ENCODE measurements around the gene UBE2O.

Gene UBE2O

GRCh38 chr17:76379646-76380376 is 73.1 kb downstream of the UBE2O start:
- Histone ChIP-seq H2AFZ (ENCODE audit: low read depth, low read length) (no peak overlapping the region), H4K20me1 (ENCODE audit: insufficient read depth, low read length) (no peaks in the 10 kb centered on the region), H3K9me3 (ENCODE audit: insufficient read depth, low read length) (no peaks in the 10 kb centered on the region), H3K9ac (ENCODE audit: low read length) (no peak overlapping the region), H3K79me2 (ENCODE audit: low read length) (no peaks in the 10 kb centered on the region), H3K4me3 (ENCODE audit: low read length) (no peak overlapping the region), H3K36me3 (replicated peaks; ENCODE audit: low read depth, low read length) (no peaks in the 10 kb centered on the region), H3K27me3 (ENCODE audit: low read depth, low read length) (no peaks in the 10 kb centered on the region), H3K4me2 (ENCODE audit: low read length) (no peak overlapping the region), H3K4me1 (ENCODE audit: low read length) (no peaks in the 10 kb centered on the region), H3K27ac (ENCODE audit: low read length) (no peak overlapping the region)
- TF ChIP-seq CTCF (IDR thresholded peaks at IDR 0.05; ENCODE audit: low read depth, low read length): no peak
- TF ChIP-seq EZH2phosphoT487 (IDR thresholded peaks at IDR 0.05; ENCODE audit: low read depth): no peak

- no peaks in the 10 kb centered on the region for H3K36me3 ChIP-seq (replicated peaks; ENCODE audit: low read depth, low read length)
- H3K4me1 ChIP-seq (ENCODE audit: low read length): no peaks in the 10 kb centered on the region
- H3K9me3 ChIP-seq (ENCODE audit: insufficient read depth, low read length): no peaks in the 10 kb centered on the region
- H3K4me2 ChIP-seq (ENCODE audit: low read length): no peak overlapping the region
- no peaks in the 10 kb centered on the region for H3K27me3 ChIP-seq (ENCODE audit: low read depth, low read length)
- no peak overlapping the region for H2AFZ ChIP-seq (ENCODE audit: low read depth, low read length)
- no peaks in the 10 kb centered on the region for H4K20me1 ChIP-seq (ENCODE audit: insufficient read depth, low read length)
- H3K4me3 ChIP-seq (ENCODE audit: low read length): no peak overlapping the region
- TF ChIP-seq CTCF (IDR thresholded peaks at IDR 0.05; ENCODE audit: low read depth, low read length) (no peak), EZH2phosphoT487 (IDR thresholded peaks at IDR 0.05; ENCODE audit: low read depth) (no peak)
- H3K79me2 ChIP-seq (ENCODE audit: low read length): no peaks in the 10 kb centered on the region
- no peak overlapping the region for H3K9ac ChIP-seq (ENCODE audit: low read length)
- H3K27ac ChIP-seq (ENCODE audit: low read length): no peak overlapping the region
Observed at GRCh38 chr17:76379275-76379641, 73.7 kb downstream of the UBE2O start.

GRCh38 chr17:76378548-76379274 is 74.2 kb downstream of the UBE2O start:
- no peak for TF ChIP-seq EZH2phosphoT487 (IDR thresholded peaks at IDR 0.05; ENCODE audit: low read depth)
- TF ChIP-seq CTCF (IDR thresholded peaks at IDR 0.05; ENCODE audit: low read depth, low read length): no peak
- Histone ChIP-seq H4K20me1 (ENCODE audit: insufficient read depth, low read length) (no peaks in the 10 kb centered on the region), H3K9ac (ENCODE audit: low read length) (no peak overlapping the region), H3K4me3 (ENCODE audit: low read length) (no peak overlapping the region), H3K4me2 (ENCODE audit: low read length) (no peak overlapping the region), H3K79me2 (ENCODE audit: low read length) (no peaks in the 10 kb centered on the region), H3K27ac (ENCODE audit: low read length) (no peak overlapping the region), H3K27me3 (ENCODE audit: low read depth, low read length) (no peaks in the 10 kb centered on the region), H3K9me3 (ENCODE audit: insufficient read depth, low read length) (no peaks in the 10 kb centered on the region), H3K4me1 (ENCODE audit: low read length) (no peaks in the 10 kb centered on the region), H3K36me3 (replicated peaks; ENCODE audit: low read depth, low read length) (no peaks in the 10 kb centered on the region), H2AFZ (ENCODE audit: low read depth, low read length) (no peak overlapping the region)

- peaks cover 6% of the 10 kb centered on the region for H3K4me1 ChIP-seq (ENCODE audit: low read length)
- no peak overlapping the region for H2AFZ ChIP-seq (ENCODE audit: low read depth, low read length)
- H3K27me3 ChIP-seq (ENCODE audit: low read depth, low read length): no peaks in the 10 kb centered on the region
- no peak overlapping the region for H3K4me3 ChIP-seq (ENCODE audit: low read length)
- H3K9ac ChIP-seq (ENCODE audit: low read length): no peak overlapping the region
- H3K36me3 ChIP-seq (replicated peaks; ENCODE audit: low read depth, low read length): no peaks in the 10 kb centered on the region
- no peaks in the 10 kb centered on the region for H4K20me1 ChIP-seq (ENCODE audit: insufficient read depth, low read length)
- TF ChIP-seq EZH2phosphoT487 (IDR thresholded peaks at IDR 0.05; ENCODE audit: low read depth) (no peak), CTCF (IDR thresholded peaks at IDR 0.05; ENCODE audit: low read depth, low read length) (no peak)
- H3K4me2 ChIP-seq (ENCODE audit: low read length): no peak overlapping the region
- no peaks in the 10 kb centered on the region for H3K9me3 ChIP-seq (ENCODE audit: insufficient read depth, low read length)
- no peak overlapping the region for H3K27ac ChIP-seq (ENCODE audit: low read length)
- H3K79me2 ChIP-seq (ENCODE audit: low read length): no peaks in the 10 kb centered on the region
Observed at GRCh38 chr17:76376318-76377133, 76.4 kb downstream of the UBE2O start.
